Common myeloid progenitor, CD34-positive (primary cell): Measurements from ENCODE around the gene PRKAG1.

Source experiments
- CTCF ChIA-PET: fragments of 350-600 bp; sonication (Branson Sonifier 250); formaldehyde crosslinking; loops from one replicate; lab custom pipeline; 2021; ENCODE audit warnings: antibody characterized with exemption; lab: Charles Lee
- POLR2A ChIA-PET: fragments of 350-600 bp; sonication (Branson Sonifier 250); formaldehyde crosslinking; loops from one replicate; lab custom pipeline; 2021; ENCODE audit warnings: antibody characterized with exemption; lab: Charles Lee
- DNase-seq, 3 donors: peaks; one replicate each; pipeline versions ENCODE4 v3.0.0 to v3.0.0-alpha.2; 2013
- H3K27ac ChIP-seq, 2 experiments: 1 replicate in 1 of 2; 2 replicates in 1 of 2; pipeline ENCODE4 v1.7.0; 2013; ENCODE audit warnings: inconsistent platforms in 2 of 2, low read length in 2 of 2, mild to moderate bottlenecking in 2 of 2, low read depth in 1 of 2, moderate library complexity in 1 of 2; ENCODE audit not compliant: severe bottlenecking in 2 of 2, insufficient read depth in 1 of 2, poor library complexity in 1 of 2
- H3K27me3 ChIP-seq, 5 experiments: replicated peaks in 2 of 5; 1 replicate in 3 of 5; 2 replicates in 2 of 5; pipeline versions ENCODE4 v1.6.1 to v1.7.0; 2013; ENCODE audit warnings: low read length in 4 of 5, mild to moderate bottlenecking in 2 of 5, moderate library complexity in 2 of 5, inconsistent platforms in 1 of 5; ENCODE audit not compliant: insufficient read depth in 5 of 5, control insufficient read depth in 4 of 5
- H3K36me3 ChIP-seq, 4 experiments: 1 replicate in 2 of 4; 2 replicates in 2 of 4; pipeline versions ENCODE4 v1.6.1 to v1.7.0; 2013; ENCODE audit warnings: low read length in 3 of 4, control low read depth in 1 of 4, mild to moderate bottlenecking in 1 of 4; ENCODE audit not compliant: control insufficient read depth in 4 of 4, insufficient read depth in 4 of 4
- H3K4me1 ChIP-seq, 4 experiments: 1 replicate in 3 of 4; 2 replicates in 1 of 4; pipeline versions ENCODE4 v1.6.1 to v1.7.1; 2013; ENCODE audit warnings: low read length in 3 of 4, mild to moderate bottlenecking in 3 of 4, control low read depth in 1 of 4, inconsistent platforms in 1 of 4, moderate library complexity in 1 of 4; ENCODE audit not compliant: control insufficient read depth in 4 of 4, insufficient read depth in 4 of 4; ENCODE audit errors: control extremely low read depth in 1 of 4
- H3K4me3 ChIP-seq, 7 experiments: 1 replicate in 4 of 7; 2 replicates in 3 of 7; pipeline versions ENCODE4 v1.5.1 to v1.7.0; 2013; ENCODE audit warnings: mild to moderate bottlenecking in 7 of 7, low read length in 6 of 7, moderate library complexity in 6 of 7, inconsistent platforms in 2 of 7, low read depth in 2 of 7, control low read depth in 1 of 7; ENCODE audit not compliant: insufficient read depth in 4 of 7, control insufficient read depth in 1 of 7; ENCODE audit errors: extremely low read depth in 1 of 7
- H3K9me3 ChIP-seq, 5 experiments: 1 replicate in 4 of 5; 2 replicates in 1 of 5; pipeline versions ENCODE4 v1.6.1 to v1.7.1; 2013; ENCODE audit warnings: low read length in 4 of 5, mild to moderate bottlenecking in 2 of 5, inconsistent platforms in 1 of 5, low read depth in 1 of 5, moderate library complexity in 1 of 5; ENCODE audit not compliant: control insufficient read depth in 4 of 5, insufficient read depth in 2 of 5; ENCODE audit errors: control extremely low read depth in 1 of 5
- WGBS: methylation state at CpG from one replicate; pipeline ENCODE4 v1.1.5; 2013; ENCODE audit not compliant: insufficient coverage; 5-methylcytosine and 5-hydroxymethylcytosine counted together

The PRKAG1 gene

GRCh38 chr12:48985901-48986300 lies 32.7 kb downstream of the PRKAG1 start:
- H3K4me3 ChIP-seq: no peak overlapping the region
- WGBS: 100% methylated on average over 1 of the region's 2 CpGs
- no peaks in the 10 kb centered on the region for H3K36me3 ChIP-seq
- ChIA-PET POLR2A (interaction anchor here (1.2 kb wide), 1 partner anchor 11 kb away, joined by 3 read pairs; no protein-coding TSS in a partner anchor), CTCF (interaction anchor here (1.1 to 75.7 kb wide), 6 partner anchors 5 to 58 kb away, joined by 3 to 1637 read pairs (median 290); partner anchors contain the start of genes ARF3, DDN, FKBP11 and WNT1)
- no peak for DNase-seq
- no peak overlapping the region for H3K27ac ChIP-seq
- H3K4me1 ChIP-seq: peaks cover 0 to 10% (median 8%) of the 10 kb centered on the region in 4 experiments
- H3K9me3 ChIP-seq: no peaks in the 10 kb centered on the region
- peaks cover 9 to 84% (median 49%) of the 10 kb centered on the region in 5 experiments for H3K27me3 ChIP-seq

DNA sequence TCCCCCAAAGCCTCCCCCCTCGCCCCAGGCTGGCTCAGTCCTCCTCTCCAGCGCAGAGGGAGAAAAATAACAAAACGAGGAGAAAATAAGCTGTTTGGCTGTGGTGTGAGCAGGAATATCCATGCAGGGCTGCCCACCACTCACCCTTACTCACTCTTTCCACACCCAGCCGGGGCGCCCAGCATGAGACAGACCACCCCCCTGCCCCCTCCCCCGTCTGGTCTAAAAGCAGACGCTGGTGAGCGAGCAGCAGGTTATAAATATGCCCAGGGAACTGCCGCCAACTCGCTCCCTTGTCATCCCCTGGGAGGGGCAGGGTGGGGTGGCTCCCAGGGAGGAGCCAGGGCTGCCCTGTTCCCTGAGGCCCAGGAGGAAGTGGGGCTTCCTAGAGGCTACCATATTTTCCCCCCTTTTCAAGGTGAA lies 33.1 kb downstream of the PRKAG1 start:
- H3K4me3 ChIP-seq: no peak overlapping the region
- H3K27me3 ChIP-seq: peaks cover 7 to 86% (median 49%) of the 10 kb centered on the region in 5 experiments
- no peak for DNase-seq
- H3K9me3 ChIP-seq: no peaks in the 10 kb centered on the region
- WGBS: 32% methylated on average over 2 of the region's 10 CpGs
- ChIA-PET CTCF (interaction anchor here (1.1 to 75.7 kb wide), 6 partner anchors 5 to 58 kb away, joined by 3 to 1637 read pairs (median 290); partner anchors contain the start of genes ARF3, DDN, FKBP11 and WNT1), POLR2A (interaction anchor here (1.2 kb wide), 1 partner anchor 12 kb away, joined by 3 read pairs; no protein-coding TSS in a partner anchor)
- H3K4me1 ChIP-seq: peaks cover 0 to 14% (median 12%) of the 10 kb centered on the region in 4 experiments
- H3K27ac ChIP-seq: no peak overlapping the region
- H3K36me3 ChIP-seq: no peaks in the 10 kb centered on the region

- Histone ChIP-seq H3K4me3 (no peak overlapping the region), H3K9me3 (no peaks in the 10 kb centered on the region), H3K36me3 (no peaks in the 10 kb centered on the region), H3K27me3 (peaks cover 3 to 97% (median 60%) of the 10 kb centered on the region in 5 experiments), H3K4me1 (peaks cover 0 to 42% (median 40%) of the 10 kb centered on the region in 4 experiments), H3K27ac (no peak overlapping the region)
- ChIA-PET POLR2A (no interaction called here), CTCF (interaction anchor here (0.6 to 75.7 kb wide), 5 partner anchors 8 to 699 kb away, joined by 3 to 1637 read pairs (median 578); partner anchors contain the start of genes ARF3, DDN, FKBP11 and WNT1)
- WGBS: 80% methylated on average over 6 of the region's 6 CpGs
- DNase-seq: no peak
These were observed 36.0 kb downstream of the PRKAG1 start for GRCh38 chr12:48982397-48983080.

- Histone ChIP-seq H3K27me3 (peaks cover 6 to 98% (median 55%) of the 10 kb centered on the region in 5 experiments), H3K4me1 (peaks cover 0 to 47% (median 42%) of the 10 kb centered on the region in 4 experiments), H3K4me3 (peak overlapping the region in 1 of 7 experiments; percentile 66), H3K27ac (no peak overlapping the region), H3K36me3 (no peaks in the 10 kb centered on the region), H3K9me3 (no peaks in the 10 kb centered on the region)
- DNase-seq: no peak
- CTCF ChIA-PET: interaction anchor here (0.6 to 75.7 kb wide), 5 partner anchors 7 to 700 kb away, joined by 3 to 1637 read pairs (median 578); partner anchors contain the start of genes ARF3, DDN, FKBP11 and WNT1
- POLR2A ChIA-PET: interaction anchor here (1.0 kb wide), 1 partner anchor 16 kb away, joined by 3 read pairs; no protein-coding TSS in a partner anchor
- 32% methylated on average over 8 of the region's 13 CpGs for WGBS
These were observed 36.8 kb downstream of the PRKAG1 start for GRCh38 chr12:48981757-48982157.

GRCh38 chr12:48980953-48981756 lies 37.4 kb downstream of the PRKAG1 start:
- ChIA-PET CTCF (interaction anchor here (1.4 to 75.7 kb wide), 5 partner anchors 6 to 78 kb away, joined by 6 to 1637 read pairs (median 578); partner anchors contain the start of genes ARF3, DDN, FKBP11 and WNT1), POLR2A (interaction anchor here (1.0 kb wide), 1 partner anchor 17 kb away, joined by 3 read pairs; no protein-coding TSS in a partner anchor)
- H3K4me1 ChIP-seq: peaks cover 0 to 47% (median 42%) of the 10 kb centered on the region in 4 experiments
- H3K4me3 ChIP-seq: peak overlapping the region; percentile 1 to 69 (median 35)
- peak; percentile 46 to 81 (median 75) for DNase-seq
- H3K9me3 ChIP-seq: no peaks in the 10 kb centered on the region
- peaks cover 6 to 95% (median 55%) of the 10 kb centered on the region in 5 experiments for H3K27me3 ChIP-seq
- H3K27ac ChIP-seq: no peak overlapping the region
- no peaks in the 10 kb centered on the region for H3K36me3 ChIP-seq
- WGBS: 1% methylated on average over 79 of the region's 91 CpGs

- peak in 2 of 3 donors; percentile 40 to 47 for DNase-seq
- Histone ChIP-seq H3K36me3 (no peaks in the 10 kb centered on the region), H3K27ac (no peak overlapping the region), H3K4me3 (peak overlapping the region in 6 of 7 experiments; percentile 15 to 69 (median 46)), H3K27me3 (peaks cover 7 to 95% (median 51%) of the 10 kb centered on the region in 5 experiments), H3K4me1 (peaks cover 0 to 47% (median 42%) of the 10 kb centered on the region in 4 experiments), H3K9me3 (no peaks in the 10 kb centered on the region)
- POLR2A ChIA-PET: no interaction called here
- 1% methylated on average over 46 of the region's 46 CpGs for WGBS
- CTCF ChIA-PET: interaction anchor here (1.4 to 75.7 kb wide), 7 partner anchors 6 to 128 kb away, joined by 3 to 1637 read pairs (median 64); partner anchors contain the start of genes ARF3, DDN, DDX23 and FKBP11
These were observed 38.1 kb downstream of the PRKAG1 start for GRCh38 chr12:48980389-48980952.
